Mesenchymal stem cell (in vitro differentiated cells and primary cell): ENCODE results near the gene SERF1B.
"Not testable (repeated sequence)": the region's sequence is repeated elsewhere in the genome, so short reads cannot be mapped to it uniquely, and the experiment has no call there.

Experiments
- DNase-seq: peaks from one replicate; pipeline ENCODE4 v3.0.0-alpha.2; 2013
- H2AFZ ChIP-seq: one replicate; pipeline ENCODE4 v1.6.1; 2013; ENCODE audit warnings: low read depth, mild to moderate bottlenecking, control low read depth, inconsistent platforms, low read length, moderate library complexity
- H2AK5ac ChIP-seq: 2 replicates; pipeline ENCODE4 v1.6.1; 2013; ENCODE audit warnings: low read length, moderate library complexity, mild to moderate bottlenecking, inconsistent platforms; ENCODE audit not compliant: severe bottlenecking
- H2BK120ac ChIP-seq: one replicate; pipeline ENCODE4 v1.6.1; 2013; ENCODE audit warnings: low read depth, mild to moderate bottlenecking, inconsistent platforms, low read length, moderate library complexity
- H2BK12ac ChIP-seq, 2 experiments: one replicate each; pipeline ENCODE4 v1.6.1; 2013; ENCODE audit warnings: inconsistent platforms in 2 of 2, low read length in 2 of 2, mild to moderate bottlenecking in 2 of 2, moderate library complexity in 2 of 2, control low read depth in 1 of 2
- H2BK15ac ChIP-seq: one replicate; pipeline ENCODE4 v1.6.1; 2013; ENCODE audit warnings: mild to moderate bottlenecking, low read depth, inconsistent platforms; ENCODE audit not compliant: poor library complexity, severe bottlenecking
- H2BK5ac ChIP-seq: 2 replicates; pipeline ENCODE4 v1.6.1; 2013; ENCODE audit warnings: low read depth, mild to moderate bottlenecking, low read length, control low read depth, inconsistent platforms; ENCODE audit not compliant: poor library complexity, severe bottlenecking
- H3K14ac ChIP-seq, 2 experiments: one replicate each; pipeline ENCODE4 v1.6.1; 2013; ENCODE audit warnings: inconsistent platforms in 2 of 2, low read length in 2 of 2, control low read depth in 1 of 2, mild to moderate bottlenecking in 1 of 2, moderate library complexity in 1 of 2
- H3K18ac ChIP-seq, 2 experiments: one replicate each; pipeline ENCODE4 v1.6.1; 2013; ENCODE audit warnings: inconsistent platforms in 2 of 2, low read length in 2 of 2, control low read depth in 1 of 2, low read depth in 1 of 2, mild to moderate bottlenecking in 1 of 2
- H3K23ac ChIP-seq, 2 experiments: one replicate each; pipeline ENCODE4 v1.6.1; 2013; ENCODE audit warnings: inconsistent platforms in 2 of 2, low read length in 2 of 2, mild to moderate bottlenecking in 2 of 2, moderate library complexity in 2 of 2, control low read depth in 1 of 2
- H3K27ac ChIP-seq: 2 replicates; pipeline ENCODE4 v1.5.1; 2013; ENCODE audit warnings: mild to moderate bottlenecking, moderate library complexity, low read length, control low read depth, inconsistent platforms; ENCODE audit not compliant: poor library complexity, severe bottlenecking
- H3K27me3 ChIP-seq, 2 experiments: 2 replicates each; pipeline versions ENCODE4 v1.6.1 to v1.7.0; 2013; ENCODE audit warnings: low read length in 2 of 2, mild to moderate bottlenecking in 2 of 2, moderate library complexity in 2 of 2, control low read depth in 1 of 2, inconsistent platforms in 1 of 2; ENCODE audit not compliant: control insufficient read depth in 1 of 2, insufficient read depth in 1 of 2
- H3K36me3 ChIP-seq, 2 experiments: 2 replicates each; pipeline versions ENCODE4 v1.6.1 to v1.7.0; 2013; ENCODE audit warnings: low read length in 2 of 2, control low read depth in 1 of 2, inconsistent platforms in 1 of 2, low read depth in 1 of 2, mild to moderate bottlenecking in 1 of 2; ENCODE audit not compliant: insufficient read depth in 2 of 2, control insufficient read depth in 1 of 2
- H3K4ac ChIP-seq, 2 experiments: one replicate each; pipeline ENCODE4 v1.6.1; 2013; ENCODE audit warnings: inconsistent platforms in 2 of 2, low read length in 2 of 2, mild to moderate bottlenecking in 2 of 2, moderate library complexity in 2 of 2, control low read depth in 1 of 2, low read depth in 1 of 2
- H3K4me1 ChIP-seq: 2 replicates; pipeline ENCODE4 v1.6.1; 2013; ENCODE audit warnings: low read depth, low read length, control low read depth; ENCODE audit not compliant: control insufficient read depth, insufficient read depth
- H3K4me2 ChIP-seq: 2 replicates; pipeline ENCODE4 v1.6.1; 2013; ENCODE audit warnings: low read length, mild to moderate bottlenecking, inconsistent platforms; ENCODE audit not compliant: poor library complexity, severe bottlenecking
- H3K4me3 ChIP-seq, 2 experiments: 2 replicates each; pipeline versions ENCODE4 v1.5.1 to v1.7.0; 2013; ENCODE audit warnings: low read length in 2 of 2, mild to moderate bottlenecking in 2 of 2, control low read depth in 1 of 2, low read depth in 1 of 2; ENCODE audit not compliant: insufficient read depth in 1 of 2
- H3K79me1 ChIP-seq: replicated peaks from 2 replicates; pipeline ENCODE4 v1.6.1; 2013; ENCODE audit warnings: mild to moderate bottlenecking, control low read depth, low read length, inconsistent platforms; ENCODE audit not compliant: poor library complexity, severe bottlenecking
- H3K9ac ChIP-seq: 2 replicates; pipeline ENCODE4 v1.7.0; 2013; ENCODE audit warnings: mild to moderate bottlenecking, low read length, moderate library complexity
- H3K9me3 ChIP-seq: 2 replicates; pipeline ENCODE4 v1.7.0; 2013; ENCODE audit warnings: mild to moderate bottlenecking, low read length; ENCODE audit not compliant: control insufficient read depth
- H4K8ac ChIP-seq: one replicate; pipeline ENCODE4 v1.6.1; 2013; ENCODE audit warnings: inconsistent platforms, mild to moderate bottlenecking, low read length, moderate library complexity
- H4K91ac ChIP-seq: one replicate; pipeline ENCODE4 v1.6.1; 2013; ENCODE audit warnings: mild to moderate bottlenecking, low read length, inconsistent platforms
- WGBS: methylation state at CpG from one replicate; pipeline ENCODE4 v1.1.7; 2013; ENCODE audit warnings: mixed read lengths; 5-methylcytosine and 5-hydroxymethylcytosine counted together

The SERF1B gene

GRCh38 chr5:70025845-70026145 lies 744 bp downstream of the SERF1B start:
- not testable (repeated sequence) for H2AK5ac ChIP-seq, H3K4me2 ChIP-seq, H3K9ac ChIP-seq, H3K4me3 ChIP-seq, H2BK15ac ChIP-seq, H2AFZ ChIP-seq, H4K8ac ChIP-seq, H3K18ac ChIP-seq, H3K27ac ChIP-seq, H2BK12ac ChIP-seq, H3K4ac ChIP-seq, H2BK120ac ChIP-seq, H3K4me1 ChIP-seq, H3K79me1 ChIP-seq, H3K23ac ChIP-seq, H2BK5ac ChIP-seq, H3K27me3 ChIP-seq, H3K36me3 ChIP-seq, H4K91ac ChIP-seq, H3K9me3 ChIP-seq, DNase-seq, H3K14ac ChIP-seq
- WGBS = no CpG with 5 or more reads among the region's 4 CpGs

GRCh38 chr5:70031204-70031603 lies 6.2 kb downstream of the SERF1B start:
- not testable (repeated sequence) for H2BK12ac ChIP-seq, H3K4me1 ChIP-seq, H3K36me3 ChIP-seq, H3K9ac ChIP-seq, H2AFZ ChIP-seq, H3K4me2 ChIP-seq, H2BK5ac ChIP-seq, H2AK5ac ChIP-seq, H3K27ac ChIP-seq, H2BK120ac ChIP-seq, H3K4ac ChIP-seq, H3K27me3 ChIP-seq, H3K9me3 ChIP-seq, H3K23ac ChIP-seq, H4K8ac ChIP-seq, H2BK15ac ChIP-seq, H3K79me1 ChIP-seq, H3K4me3 ChIP-seq, DNase-seq, H3K18ac ChIP-seq, H4K91ac ChIP-seq, H3K14ac ChIP-seq
- no CpG with 5 or more reads among the region's 5 CpGs for WGBS

GRCh38 chr5:70041411-70041810 lies 16.4 kb downstream of the SERF1B start:
- not testable (repeated sequence) for H3K4me2 ChIP-seq, H2BK15ac ChIP-seq, H3K79me1 ChIP-seq, H3K4me1 ChIP-seq, H3K9me3 ChIP-seq, H3K23ac ChIP-seq, H3K27ac ChIP-seq, H4K91ac ChIP-seq, H4K8ac ChIP-seq, H2BK120ac ChIP-seq, H2BK12ac ChIP-seq, H2AFZ ChIP-seq, H3K36me3 ChIP-seq, H3K9ac ChIP-seq, H2BK5ac ChIP-seq, H3K27me3 ChIP-seq, H3K4me3 ChIP-seq, H3K14ac ChIP-seq, H2AK5ac ChIP-seq, H3K18ac ChIP-seq, DNase-seq, H3K4ac ChIP-seq

- H3K23ac ChIP-seq, H2BK12ac ChIP-seq, H2AK5ac ChIP-seq, H3K4me2 ChIP-seq, H3K27ac ChIP-seq, H3K9ac ChIP-seq, H3K9me3 ChIP-seq, H4K8ac ChIP-seq, H2BK15ac ChIP-seq, H3K4me1 ChIP-seq, H3K14ac ChIP-seq, H2BK5ac ChIP-seq, H4K91ac ChIP-seq, H3K27me3 ChIP-seq, H3K4ac ChIP-seq, H2BK120ac ChIP-seq, H2AFZ ChIP-seq, H3K4me3 ChIP-seq, H3K79me1 ChIP-seq, H3K18ac ChIP-seq, DNase-seq, H3K36me3 ChIP-seq: not testable (repeated sequence)
- no CpG with 5 or more reads among the region's 16 CpGs for WGBS
Measured at GRCh38 chr5:70049790-70050142, 24.7 kb downstream of the SERF1B start.
